Naive thymus-derived CD4-positive, alpha-beta T cell (primary cell): ENCODE measurements around the gene CD74. TPM values are rescaled to one million over a fixed set of nuclear protein-coding genes. Genes with fewer than 3 reads are reported as not detected.
A peak's percentile ranks its signal among the peaks of the same experiment; 100 is the strongest.

Source experiments
- ATAC-seq: fragments of 150-1000 bp; cut with Tn5 transposase; 2 replicates; pipeline ENCODE4 v1.10.0; 2021; ENCODE audit warnings: mild to moderate bottlenecking, moderate library complexity
- CTCF ChIA-PET: fragments of 350-600 bp; sonication (Branson Sonifier 250); formaldehyde crosslinking; loops from one replicate; lab custom pipeline; 2021; ENCODE audit warnings: antibody characterized with exemption; lab: Charles Lee
- POLR2A ChIA-PET: fragments of 350-600 bp; sonication (Branson Sonifier 250); formaldehyde crosslinking; loops from one replicate; lab custom pipeline; 2021; ENCODE audit warnings: antibody characterized with exemption, inconsistent platforms; lab: Charles Lee
- DNase-seq, 9 donors: peaks; one replicate each; pipeline versions ENCODE4 v3.0.0 to v3.0.0-alpha.2; 2020 to 2022; ENCODE audit warnings: mixed read lengths in 1 of 9
- H3K27ac ChIP-seq: one replicate; pipeline ENCODE4 v1.7.0; 2013; ENCODE audit warnings: mild to moderate bottlenecking, low read depth, low read length, moderate library complexity
- H3K27me3 ChIP-seq, 2 donors: one replicate each; pipeline ENCODE4 v1.7.0; 2013; ENCODE audit warnings: low read length in 2 of 2, mild to moderate bottlenecking in 2 of 2, moderate library complexity in 2 of 2; ENCODE audit not compliant: control insufficient read depth in 2 of 2, insufficient read depth in 2 of 2
- H3K36me3 ChIP-seq, 3 experiments: 1 replicate in 2 of 3; 2 replicates in 1 of 3; pipeline ENCODE4 v1.7.0; 2013; ENCODE audit warnings: low read length in 3 of 3, mild to moderate bottlenecking in 3 of 3, moderate library complexity in 1 of 3; ENCODE audit not compliant: insufficient read depth in 3 of 3, control insufficient read depth in 2 of 3
- H3K4me1 ChIP-seq, 2 donors: one replicate each; pipeline ENCODE4 v1.7.0; 2013; ENCODE audit warnings: low read length in 2 of 2, mild to moderate bottlenecking in 2 of 2, moderate library complexity in 1 of 2; ENCODE audit not compliant: control insufficient read depth in 2 of 2, insufficient read depth in 2 of 2
- H3K4me3 ChIP-seq: 2 replicates; pipeline ENCODE4 v1.7.0; 2013; ENCODE audit warnings: mild to moderate bottlenecking, low read length
- H3K9me3 ChIP-seq, 3 experiments: 1 replicate in 2 of 3; 2 replicates in 1 of 3; pipeline ENCODE4 v1.7.0; 2013; ENCODE audit warnings: low read length in 3 of 3; ENCODE audit not compliant: control insufficient read depth in 2 of 3
- H3K27ac Mint-ChIP-seq, 9 donors: one replicate each; pipeline ENCODE4 v1.8.0; 2020 to 2022; ENCODE audit warnings: mixed read lengths in 9 of 9, mild to moderate bottlenecking in 8 of 9, moderate library complexity in 5 of 9, inconsistent platforms in 2 of 9
- H3K27me3 Mint-ChIP-seq, 5 donors: one replicate each; pipeline ENCODE4 v1.8.0; 2021 to 2022; ENCODE audit warnings: mixed read lengths in 5 of 5, mild to moderate bottlenecking in 1 of 5
- H3K36me3 Mint-ChIP-seq, 5 donors: one replicate each; pipeline ENCODE4 v1.8.0; 2020 to 2022; ENCODE audit warnings: mixed read lengths in 5 of 5, mild to moderate bottlenecking in 3 of 5, inconsistent platforms in 1 of 5
- H3K4me1 Mint-ChIP-seq, 7 donors: one replicate each; pipeline ENCODE4 v1.8.0; 2020 to 2022; ENCODE audit warnings: mixed read lengths in 7 of 7, mild to moderate bottlenecking in 3 of 7, inconsistent platforms in 1 of 7
- H3K4me3 Mint-ChIP-seq, 10 donors: one replicate each; pipeline ENCODE4 v1.8.0; 2020 to 2022; ENCODE audit warnings: mild to moderate bottlenecking in 10 of 10, mixed read lengths in 10 of 10, moderate library complexity in 6 of 10, inconsistent platforms in 2 of 10
- H3K9me3 Mint-ChIP-seq, 11 donors: one replicate each; pipeline ENCODE4 v1.8.0; 2020 to 2022; ENCODE audit warnings: mixed read lengths in 11 of 11, mild to moderate bottlenecking in 4 of 11, inconsistent platforms in 1 of 11, moderate library complexity in 1 of 11
- intact Hi-C, 2 donors: fragments of 100-400 bp; cut with micrococcal nuclease; formaldehyde crosslinking; loops; one replicate each; pipeline ENCODE4 v1.15.1; 2023
- polyA plus RNA-seq, 2 donors: library from polyadenylated mRNA; unstranded; fragments of 300-500 nt; fragmentation: Illumina TruSeq; gene quantifications; one replicate each; pipeline ENCODE4 v1.2.3, GENCODE V29; 2021
- total RNA-seq, 6 experiments: library from RNA in 5 of 6; stranded (reverse) in 5 of 6; gene quantifications; 1 replicate in 5 of 6; 2 replicates in 1 of 6; pipeline ENCODE4 v1.2.3 and lab custom pipeline; 2021 to 2026

The CD74 gene
- total and polyA plus RNA-seq, 7 experiments from 2014 or later: 153 to 1,948 (median 413) TPM

- Histone ChIP-seq H3K9me3 (no peaks in the 10 kb centered on the region), H3K27me3 (no peaks in the 10 kb centered on the region), H3K4me3 (no peak overlapping the region), H3K36me3 (peaks cover 31 to 59% (median 37%) of the 10 kb centered on the region in 3 experiments), H3K4me1 (peaks cover 18 to 23% of the 10 kb centered on the region in 2 donors), H3K27ac (peak overlapping the region; percentile 100)
- Mint-ChIP-seq H3K27me3 (no peaks in the 10 kb centered on the region), H3K4me3 (peak overlapping the region in 2 of 10 donors; percentile 24 to 92), H3K9me3 (no peaks in the 10 kb centered on the region), H3K4me1 (peaks cover 22 to 49% (median 37%) of the 10 kb centered on the region in 7 donors), H3K27ac (peak overlapping the region in 6 of 9 donors; percentile 60 to 99 (median 74)), H3K36me3 (peaks cover 6 to 50% (median 39%) of the 10 kb centered on the region in 5 donors)
- ATAC-seq (no peak), DNase-seq (no peak)
- CTCF ChIA-PET: interaction anchor here (1.1 kb wide), 1 partner anchor 33 kb away, joined by 4 read pairs; the partner anchor contains the start of gene CD74
- POLR2A ChIA-PET: interaction anchor here (0.6 kb wide), 1 partner anchor 345 kb away, joined by 6 read pairs; no protein-coding TSS in a partner anchor
- intact Hi-C loops: loop anchor here in 1 of 2 donors (10.0 kb wide), 1 partner anchor 891 kb away; the partner anchor contains the start of gene CSNK1A1
Observed at GRCh38 chr5:150446088-150446487, 33.4 kb upstream of the CD74 start.

- DNase-seq (no peak), ATAC-seq (no peak)
- Mint-ChIP-seq H3K27me3 (no peaks in the 10 kb centered on the region), H3K4me3 (no peak overlapping the region), H3K27ac (peak overlapping the region in 2 of 9 donors; percentile 57 to 77), H3K36me3 (peaks cover 6 to 50% (median 39%) of the 10 kb centered on the region in 5 donors), H3K4me1 (peaks cover 22 to 44% (median 35%) of the 10 kb centered on the region in 7 donors), H3K9me3 (no peaks in the 10 kb centered on the region)
- Histone ChIP-seq H3K4me3 (no peak overlapping the region), H3K4me1 (peaks cover 18 to 23% of the 10 kb centered on the region in 2 donors), H3K9me3 (no peaks in the 10 kb centered on the region), H3K36me3 (peaks cover 31 to 59% (median 37%) of the 10 kb centered on the region in 3 experiments), H3K27ac (no peak overlapping the region), H3K27me3 (no peaks in the 10 kb centered on the region)
- intact Hi-C loops: loop anchor here in 1 of 2 donors (10.0 kb wide), 1 partner anchor 890 kb away; the partner anchor contains the start of gene CSNK1A1
- POLR2A ChIA-PET: interaction anchor here (1.0 kb wide), 1 partner anchor 9 kb away, joined by 3 read pairs; no protein-coding TSS in a partner anchor
- CTCF ChIA-PET: interaction anchor here (0.7 to 1.0 kb wide), 2 partner anchors 9 to 1280 kb away, joined by 5 to 6 read pairs; no protein-coding TSS in a partner anchor
Observed at GRCh38 chr5:150444770-150445169, 32.1 kb upstream of the CD74 start.

- DNase-seq (no peak), ATAC-seq (peak; percentile 21)
- Mint-ChIP-seq H3K27ac (peak overlapping the region in 3 of 9 donors; percentile 48 to 75 (median 52)), H3K36me3 (peaks cover 6 to 42% (median 33%) of the 10 kb centered on the region in 5 donors), H3K4me3 (peak overlapping the region in 1 of 10 donors; percentile 27), H3K4me1 (peaks cover 17 to 37% (median 30%) of the 10 kb centered on the region in 7 donors), H3K27me3 (no peaks in the 10 kb centered on the region), H3K9me3 (no peaks in the 10 kb centered on the region)
- Histone ChIP-seq H3K27me3 (no peaks in the 10 kb centered on the region), H3K9me3 (no peaks in the 10 kb centered on the region), H3K4me3 (no peak overlapping the region), H3K36me3 (peaks cover 31 to 59% (median 37%) of the 10 kb centered on the region in 3 experiments), H3K27ac (no peak overlapping the region), H3K4me1 (peaks cover 11 to 20% of the 10 kb centered on the region in 2 donors)
- intact Hi-C loops: loop anchor here in 1 of 2 donors (10.0 kb wide), 1 partner anchor 889 kb away; the partner anchor contains the start of gene CSNK1A1
- ChIA-PET CTCF (no interaction called here), POLR2A (interaction anchor here (0.6 kb wide), 1 partner anchor 219 kb away, joined by 3 read pairs; no protein-coding TSS in a partner anchor)
Observed at GRCh38 chr5:150443242-150444075, 30.7 kb upstream of the CD74 start.

- Histone ChIP-seq H3K4me1 (peaks cover 3 to 12% of the 10 kb centered on the region in 2 donors), H3K27ac (no peak overlapping the region), H3K4me3 (no peak overlapping the region), H3K36me3 (peaks cover 27 to 55% (median 37%) of the 10 kb centered on the region in 3 experiments), H3K9me3 (no peaks in the 10 kb centered on the region), H3K27me3 (no peaks in the 10 kb centered on the region)
- intact Hi-C loops: loop anchor here in 1 of 2 donors (10.0 kb wide), 1 partner anchor 888 kb away; the partner anchor contains the start of gene CSNK1A1
- H3K27me3 Mint-ChIP-seq: no peaks in the 10 kb centered on the region
- no peak overlapping the region for H3K27ac Mint-ChIP-seq
- CTCF ChIA-PET: no interaction called here
- DNase-seq (no peak), ATAC-seq (no peak)
- POLR2A ChIA-PET: interaction anchor here (0.6 to 1.1 kb wide), 2 partner anchors 9 to 218 kb away, joined by 3 read pairs; no protein-coding TSS in a partner anchor
- H3K4me3 Mint-ChIP-seq: no peak overlapping the region
- H3K9me3 Mint-ChIP-seq: no peaks in the 10 kb centered on the region
- H3K36me3 Mint-ChIP-seq: peaks cover 6 to 34% (median 25%) of the 10 kb centered on the region in 5 donors
- peaks cover 10 to 29% (median 22%) of the 10 kb centered on the region in 7 donors for H3K4me1 Mint-ChIP-seq
Observed at GRCh38 chr5:150442699-150443080, 30.0 kb upstream of the CD74 start.

- peaks cover 7 to 23% (median 16%) of the 10 kb centered on the region in 7 donors for H3K4me1 Mint-ChIP-seq
- Histone ChIP-seq H3K27me3 (no peaks in the 10 kb centered on the region), H3K36me3 (peaks cover 20 to 49% (median 35%) of the 10 kb centered on the region in 3 experiments), H3K4me1 (peaks cover 0 to 9% of the 10 kb centered on the region in 2 donors), H3K27ac (no peak overlapping the region), H3K9me3 (no peaks in the 10 kb centered on the region), H3K4me3 (no peak overlapping the region)
- H3K4me3 Mint-ChIP-seq: no peak overlapping the region
- no peak for DNase-seq
- ChIA-PET CTCF (no interaction called here), POLR2A (interaction anchor here (1.1 kb wide), 1 partner anchor 9 kb away, joined by 3 read pairs; no protein-coding TSS in a partner anchor)
- H3K9me3 Mint-ChIP-seq: no peaks in the 10 kb centered on the region
- H3K27ac Mint-ChIP-seq: peak overlapping the region in 2 of 9 donors; percentile 30 to 72
- H3K27me3 Mint-ChIP-seq: no peaks in the 10 kb centered on the region
- no peak for ATAC-seq
- intact Hi-C loops: loop anchor here in 1 of 2 donors (10.0 kb wide), 1 partner anchor 887 kb away; the partner anchor contains the start of gene CSNK1A1
- peaks cover 6 to 31% (median 20%) of the 10 kb centered on the region in 5 donors for H3K36me3 Mint-ChIP-seq
Observed at GRCh38 chr5:150441813-150442698, 29.3 kb upstream of the CD74 start.
